ENCODE measurements around the gene SRGAP2B.
"Not testable (repeated sequence)": the region's sequence is repeated elsewhere in the genome, so short reads cannot be mapped to it uniquely, and the experiment has no call there.

- not testable (repeated sequence) for TF ChIP-seq CTCF (optimal IDR thresholded peaks at IDR 0.05 in 1 of 3, IDR thresholded peaks at IDR 0.05 in 1 of 3, conservative IDR thresholded peaks at IDR 0.05 in 1 of 3; ENCODE audit: extremely low read depth in 1 of 3, insufficient read depth in 2 of 3, low read length in 3 of 3); EZH2 (IDR thresholded peaks at IDR 0.05; ENCODE audit: low read length)
These were observed 184.4 kb downstream of the SRGAP2B start for GRCh38 chr1:144910729-144911128.
